T-cell (primary cell): Measurements from ENCODE around the gene COLGALT1. TPM values are rescaled to one million over a fixed set of nuclear protein-coding genes. Genes with fewer than 3 reads are reported as not detected.

Experiments used
- ATAC-seq, 4 experiments: fragments of 200-7000 bp in 3 of 4; fragments of 150-1000 bp in 1 of 4; cut with Tn5 transposase; replicated peaks in 1 of 4; 1 replicate in 3 of 4; 2 replicates in 1 of 4; pipeline ENCODE4 v1.10.0; 2021; ENCODE audit warnings: moderate library complexity in 3 of 4, mild to moderate bottlenecking in 2 of 4, moderate number of reproducible peaks in 1 of 4
- CTCF ChIA-PET, 2 donors: fragments of 300-600 bp; sonication (Branson Sonifier 250); formaldehyde crosslinking; loops; one replicate each; lab custom pipeline; 2022; ENCODE audit warnings: antibody characterized with exemption in 2 of 2; lab: Charles Lee
- POLR2A ChIA-PET, 2 donors: fragments of 300-600 bp; sonication (Branson Sonifier 250); formaldehyde crosslinking; loops; one replicate each; lab custom pipeline; 2022; ENCODE audit warnings: antibody characterized with exemption in 2 of 2; lab: Charles Lee
- DNase-seq, 35 experiments: peaks; one replicate each; pipeline versions ENCODE4 v3.0.0 to v3.0.0-alpha.2; 2013 to 2023
- H3K27ac ChIP-seq: one replicate; pipeline ENCODE4 v1.5.1; 2013; ENCODE audit warnings: low read length
- H3K27me3 ChIP-seq, 2 experiments: replicated peaks in 1 of 2; 1 replicate in 1 of 2; 2 replicates in 1 of 2; pipeline versions ENCODE4 v1.6.1 to v1.7.0; 2013; ENCODE audit warnings: low read length in 1 of 2, mixed read lengths in 1 of 2; ENCODE audit not compliant: control insufficient read depth in 2 of 2, insufficient read depth in 2 of 2; ENCODE audit errors: extremely low read depth in 1 of 2
- H3K36me3 ChIP-seq, 2 donors: 1 replicate in 1 of 2; 2 replicates in 1 of 2; pipeline versions ENCODE4 v1.6.1 to v1.7.0; 2013; ENCODE audit warnings: low read length in 1 of 2; ENCODE audit not compliant: control insufficient read depth in 2 of 2, insufficient read depth in 1 of 2; ENCODE audit errors: extremely low read depth in 1 of 2
- H3K4me1 ChIP-seq, 2 experiments: 1 replicate in 1 of 2; 2 replicates in 1 of 2; pipeline versions ENCODE4 v1.6.1 to v1.7.0; 2013; ENCODE audit warnings: low read length in 2 of 2, mixed read lengths in 1 of 2; ENCODE audit not compliant: insufficient read depth in 2 of 2, control insufficient read depth in 1 of 2; ENCODE audit errors: extremely low read depth in 1 of 2
- H3K4me3 ChIP-seq, 2 donors: 1 replicate in 1 of 2; 2 replicates in 1 of 2; pipeline versions ENCODE4 v1.5.1 to v1.7.0; 2013; ENCODE audit warnings: mild to moderate bottlenecking in 2 of 2, low read length in 1 of 2, moderate library complexity in 1 of 2; ENCODE audit not compliant: control insufficient read depth in 1 of 2; ENCODE audit errors: extremely low read depth in 1 of 2
- H3K9me3 ChIP-seq: 2 replicates; pipeline ENCODE4 v1.7.0; 2013
- H3K27ac Mint-ChIP-seq, 2 donors: one replicate each; pipeline ENCODE4 v1.8.0; 2020 to 2021; ENCODE audit warnings: mild to moderate bottlenecking in 2 of 2, mixed read lengths in 2 of 2
- H3K27me3 Mint-ChIP-seq, 2 donors: one replicate each; pipeline ENCODE4 v1.8.0; 2021 to 2022; ENCODE audit warnings: mixed read lengths in 2 of 2
- H3K36me3 Mint-ChIP-seq: one replicate; pipeline ENCODE4 v1.8.0; 2021; ENCODE audit warnings: mixed read lengths
- H3K4me1 Mint-ChIP-seq, 3 donors: one replicate each; pipeline ENCODE4 v1.8.0; 2020 to 2022; ENCODE audit warnings: mixed read lengths in 3 of 3, mild to moderate bottlenecking in 1 of 3
- H3K4me3 Mint-ChIP-seq, 3 donors: one replicate each; pipeline ENCODE4 v1.8.0; 2020 to 2022; ENCODE audit warnings: mild to moderate bottlenecking in 3 of 3, mixed read lengths in 3 of 3, moderate library complexity in 3 of 3
- H3K9me3 Mint-ChIP-seq, 3 donors: one replicate each; pipeline ENCODE4 v1.8.0; 2020 to 2022; ENCODE audit warnings: mixed read lengths in 3 of 3
- WGBS: methylation state at CpG from one replicate; pipeline ENCODE4 v1.1.5; 2013; ENCODE audit warnings: missing lambda C conversion rate; ENCODE audit not compliant: insufficient coverage; 5-methylcytosine and 5-hydroxymethylcytosine counted together
- total RNA-seq, 35 experiments: library from RNA in 6 of 35; stranded (reverse) in 6 of 35; fragments of 120-200 nt in 1 of 35; gene quantifications; one replicate each; pipeline versions ENCODE4 v1.2.1 to v1.2.4 and lab custom pipeline; 2013 to 2026

COLGALT1 gene
- total RNA-seq, 5 donors from 2014 or later (not counting 1 experiment from before 2014, with no cell fraction given): 43.0 to 78.1 (median 70.8) TPM

DNA sequence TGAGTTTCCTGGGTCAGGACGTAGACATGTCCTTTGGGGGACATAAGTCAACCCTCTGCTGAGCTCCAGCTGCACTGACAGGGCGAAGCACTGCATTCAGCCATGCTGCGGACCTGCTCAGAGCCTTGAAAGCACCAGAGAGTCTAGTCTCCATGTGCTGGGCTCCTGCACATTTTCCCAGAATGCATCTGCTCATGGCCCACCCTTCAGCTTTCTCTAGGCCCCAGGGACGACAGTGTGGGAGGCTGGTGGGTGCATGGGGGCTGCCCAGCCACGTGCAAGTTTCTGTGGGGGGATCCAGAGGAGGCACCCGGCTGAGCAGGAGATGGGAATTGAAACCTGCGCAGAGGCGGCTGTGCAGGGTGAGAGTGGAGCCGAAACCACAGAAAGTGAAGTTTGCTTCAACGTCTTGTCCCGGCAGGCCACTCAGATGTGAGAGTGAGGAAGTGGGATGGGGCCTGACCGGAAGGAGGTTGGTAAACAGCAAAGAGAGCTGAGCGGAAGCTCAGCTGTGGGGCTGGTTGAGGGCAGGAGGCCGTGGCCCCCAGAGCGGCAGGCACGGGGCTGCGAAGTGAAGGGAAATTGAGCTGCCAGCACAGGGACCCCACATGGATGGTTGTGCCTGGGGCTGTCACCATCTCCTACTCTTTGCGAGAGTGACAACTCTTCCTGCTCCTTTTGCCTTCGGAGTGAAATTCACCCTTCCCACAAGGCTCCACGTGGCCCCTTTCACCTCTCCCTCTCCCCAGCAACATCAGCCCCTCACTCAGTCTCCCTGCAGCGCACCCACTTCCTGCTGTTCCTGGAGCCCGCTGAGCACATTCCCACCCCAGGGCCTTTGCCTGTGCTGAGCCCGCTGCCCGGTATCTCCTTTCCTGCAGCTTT, 32.2 kb upstream of the COLGALT1 start:
- DNase-seq: peak; percentile 12 to 69 (median 38)
- peak overlapping the region; percentile 94 to 97 for H3K27ac Mint-ChIP-seq
- peak overlapping the region in 1 of 2 donors; percentile 17 for H3K4me3 ChIP-seq

GRCh38 chr19:17524651-17525050, 30.8 kb upstream of the COLGALT1 start:
- peaks cover 8 to 38% of the 10 kb centered on the region in 2 experiments for H3K4me1 ChIP-seq
- H3K9me3 Mint-ChIP-seq: peaks cover 0 to 6% (median 0%) of the 10 kb centered on the region in 3 donors
- no peak overlapping the region for H3K27ac ChIP-seq
- no peaks in the 10 kb centered on the region for H3K27me3 Mint-ChIP-seq
- DNase-seq (no peak), ATAC-seq (no peak)
- CTCF ChIA-PET: no interaction called here
- POLR2A ChIA-PET: interaction anchor here in 1 of 2 donors (0.6 kb wide), 2 partner anchors 14 to 126 kb away, joined by 3 to 5 read pairs; no protein-coding TSS in a partner anchor
- H3K27me3 ChIP-seq: peaks cover 0 to 24% of the 10 kb centered on the region in 2 experiments
- H3K36me3 ChIP-seq: peaks cover 0 to under 1% of the 10 kb centered on the region in 2 donors
- H3K4me3 Mint-ChIP-seq: peak overlapping the region in 1 of 3 donors; percentile 85
- H3K27ac Mint-ChIP-seq: peak overlapping the region; percentile 52 to 63
- no peaks in the 10 kb centered on the region for H3K9me3 ChIP-seq
- H3K36me3 Mint-ChIP-seq: peaks cover 2% of the 10 kb centered on the region
- peaks cover 20 to 45% (median 28%) of the 10 kb centered on the region in 3 donors for H3K4me1 Mint-ChIP-seq
- 100% methylated on average over 4 of the region's 4 CpGs for whole genome bisulfite sequencing
- no peak overlapping the region for H3K4me3 ChIP-seq

More for the DNA sequence above, 32.2 kb upstream of the COLGALT1 start:
- POLR2A ChIA-PET: interaction anchor here in 1 of 2 donors (0.5 kb wide), 1 partner anchor 114 kb away, joined by 11 read pairs; no protein-coding TSS in a partner anchor
- peaks cover 2% of the 10 kb centered on the region for H3K36me3 Mint-ChIP-seq
- H3K4me3 Mint-ChIP-seq: peak overlapping the region; percentile 50 to 85 (median 64)
- Histone ChIP-seq H3K36me3 (peaks cover 0 to 2% of the 10 kb centered on the region in 2 donors), H3K27me3 (peaks cover 0 to 18% of the 10 kb centered on the region in 2 experiments), H3K4me1 (peaks cover 8 to 32% of the 10 kb centered on the region in 2 experiments), H3K9me3 (no peaks in the 10 kb centered on the region), H3K27ac (peak overlapping the region; percentile 70)
- WGBS: 9% methylated on average over 20 of the region's 24 CpGs
- H3K27me3 Mint-ChIP-seq: no peaks in the 10 kb centered on the region
- no peaks in the 10 kb centered on the region for H3K9me3 Mint-ChIP-seq
- peak; percentile 78 to 94 (median 87) for ATAC-seq
- CTCF ChIA-PET: no interaction called here
- H3K4me1 Mint-ChIP-seq: peaks cover 20 to 36% (median 28%) of the 10 kb centered on the region in 3 donors

- ATAC-seq: no peak
- no peaks in the 10 kb centered on the region for H3K9me3 ChIP-seq
- peaks cover 0 to 24% of the 10 kb centered on the region in 2 experiments for H3K27me3 ChIP-seq
- H3K27me3 Mint-ChIP-seq: no peaks in the 10 kb centered on the region
- no peaks in the 10 kb centered on the region for H3K36me3 Mint-ChIP-seq
- no peak for DNase-seq
- H3K36me3 ChIP-seq: no peaks in the 10 kb centered on the region
- peak overlapping the region in 1 of 3 donors; percentile 85 for H3K4me3 Mint-ChIP-seq
- peaks cover 20 to 45% (median 28%) of the 10 kb centered on the region in 3 donors for H3K4me1 Mint-ChIP-seq
- peak overlapping the region in 1 of 2 donors; percentile 52 for H3K27ac Mint-ChIP-seq
- ChIA-PET CTCF (no interaction called here), POLR2A (no interaction called here)
- H3K4me3 ChIP-seq: no peak overlapping the region
- 90% methylated on average over 8 of the region's 9 CpGs for WGBS
- no peak overlapping the region for H3K27ac ChIP-seq
- peaks cover 0 to 6% (median 0%) of the 10 kb centered on the region in 3 donors for H3K9me3 Mint-ChIP-seq
- H3K4me1 ChIP-seq: peaks cover 8 to 38% of the 10 kb centered on the region in 2 experiments
Observed at GRCh38 chr19:17525141-17525540, 30.3 kb upstream of the COLGALT1 start.

DNA sequence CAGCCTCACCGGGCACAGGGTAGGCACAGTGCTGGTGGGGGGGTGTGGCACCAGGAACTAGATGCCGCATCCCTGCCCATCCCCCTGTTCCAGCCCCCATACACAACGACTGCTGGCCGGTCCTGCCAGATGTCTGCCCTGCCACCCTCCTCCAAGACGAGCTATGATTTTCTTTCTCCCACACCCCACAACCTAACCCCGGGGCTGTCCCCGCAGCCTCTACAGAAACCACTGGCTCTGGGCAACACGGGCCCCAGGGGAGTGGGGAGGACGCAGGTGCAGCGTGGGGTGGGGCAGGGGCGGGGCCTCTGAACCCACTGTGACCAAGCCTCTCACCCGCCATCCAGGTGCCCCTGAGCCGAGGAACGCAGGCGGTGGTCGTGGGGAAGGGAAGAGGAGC, 28.5 kb upstream of the COLGALT1 start:
- Histone ChIP-seq H3K4me1 (peaks cover 8 to 45% of the 10 kb centered on the region in 2 experiments), H3K4me3 (no peak overlapping the region), H3K27me3 (peaks cover 0 to 27% of the 10 kb centered on the region in 2 experiments), H3K9me3 (no peaks in the 10 kb centered on the region), H3K27ac (no peak overlapping the region), H3K36me3 (no peaks in the 10 kb centered on the region)
- DNase-seq (peak in 2 of 35 experiments; percentile 15 to 46), ATAC-seq (peak in 1 of 4 experiments; percentile 39)
- H3K27me3 Mint-ChIP-seq: no peaks in the 10 kb centered on the region
- ChIA-PET CTCF (no interaction called here), POLR2A (no interaction called here)
- peaks cover 20 to 46% (median 28%) of the 10 kb centered on the region in 3 donors for H3K4me1 Mint-ChIP-seq
- peaks cover 0 to 6% (median 0%) of the 10 kb centered on the region in 3 donors for H3K9me3 Mint-ChIP-seq
- WGBS: 13% methylated on average over 9 of the region's 16 CpGs
- peak overlapping the region in 1 of 3 donors; percentile 49 for H3K4me3 Mint-ChIP-seq
- no peak overlapping the region for H3K27ac Mint-ChIP-seq
- H3K36me3 Mint-ChIP-seq: no peaks in the 10 kb centered on the region

DNA sequence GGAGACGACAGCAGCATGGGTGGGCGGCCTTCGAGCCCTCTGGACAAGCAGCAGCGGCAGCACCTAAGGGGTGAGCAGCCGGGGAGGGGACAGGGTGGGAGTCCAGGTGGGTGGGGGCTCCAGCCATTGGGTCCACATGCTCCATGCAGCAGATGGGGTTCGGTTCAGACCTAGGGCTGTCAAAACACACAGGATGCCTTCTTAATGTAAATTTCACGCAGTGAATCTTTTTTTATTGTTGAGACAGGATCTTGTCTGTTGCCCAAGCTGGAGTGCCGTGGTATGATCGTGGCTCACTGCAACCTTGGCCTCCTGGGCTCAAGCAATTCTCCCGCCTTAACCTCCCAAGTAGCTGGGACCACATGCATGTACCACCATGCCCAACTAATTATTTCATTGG, 28.1 kb upstream of the COLGALT1 start:
- Histone ChIP-seq H3K9me3 (no peaks in the 10 kb centered on the region), H3K4me3 (no peak overlapping the region), H3K36me3 (no peaks in the 10 kb centered on the region), H3K27ac (no peak overlapping the region), H3K4me1 (peaks cover 8 to 45% of the 10 kb centered on the region in 2 experiments), H3K27me3 (peaks cover 0 to 27% of the 10 kb centered on the region in 2 experiments)
- ChIA-PET CTCF (no interaction called here), POLR2A (no interaction called here)
- H3K4me1 Mint-ChIP-seq: peaks cover 19 to 45% (median 24%) of the 10 kb centered on the region in 3 donors
- 53% methylated on average over 9 of the region's 10 CpGs for WGBS
- H3K27ac Mint-ChIP-seq: no peak overlapping the region
- DNase-seq: no peak
- no peak for ATAC-seq
- peak overlapping the region in 1 of 3 donors; percentile 49 for H3K4me3 Mint-ChIP-seq
- no peaks in the 10 kb centered on the region for H3K36me3 Mint-ChIP-seq
- no peaks in the 10 kb centered on the region for H3K27me3 Mint-ChIP-seq
- H3K9me3 Mint-ChIP-seq: peaks cover 0 to 6% (median 0%) of the 10 kb centered on the region in 3 donors

- Mint-ChIP-seq H3K36me3 (no peaks in the 10 kb centered on the region), H3K27ac (peak overlapping the region in 1 of 2 donors; percentile 20), H3K4me1 (peaks cover 6 to 32% (median 12%) of the 10 kb centered on the region in 3 donors), H3K4me3 (no peak overlapping the region), H3K9me3 (peaks cover 0 to 6% (median 0%) of the 10 kb centered on the region in 3 donors), H3K27me3 (no peaks in the 10 kb centered on the region)
- Histone ChIP-seq H3K27ac (no peak overlapping the region), H3K36me3 (no peaks in the 10 kb centered on the region), H3K4me1 (peaks cover 2 to 32% of the 10 kb centered on the region in 2 experiments), H3K9me3 (no peaks in the 10 kb centered on the region), H3K27me3 (peaks cover 0 to 27% of the 10 kb centered on the region in 2 experiments), H3K4me3 (no peak overlapping the region)
- 89% methylated on average over 1 of the region's 3 CpGs for WGBS
- ChIA-PET POLR2A (no interaction called here), CTCF (interaction anchor here in 1 of 2 donors (0.7 kb wide), 1 partner anchor 15 kb away, joined by 3 read pairs; no protein-coding TSS in a partner anchor)
- ATAC-seq: no peak
- DNase-seq: no peak
Observed at GRCh38 chr19:17528610-17529009, 26.8 kb upstream of the COLGALT1 start.
